Upper lobe of left lung (tissue), 6 donors: ENCODE measurements around the gene FOXD2. TPM values are rescaled to one million over a fixed set of nuclear protein-coding genes. Genes with fewer than 3 reads are reported as not detected.
A peak's percentile ranks its signal among the peaks of the same experiment; 100 is the strongest.

ENCODE experiments used
- ATAC-seq, 2 donors: fragments of 200-7000 bp; cut with Tn5 transposase; one replicate each; pipeline ENCODE4 v1.9.1; 2022; ENCODE audit warnings: mild to moderate bottlenecking in 2 of 2, moderate library complexity in 2 of 2; ENCODE audit not compliant: low FRiP score in 2 of 2
- DNase-seq, 2 donors: peaks; one replicate each; pipeline ENCODE4 v3.0.0-alpha.2; 2019 to 2020
- H3K27ac ChIP-seq, 4 donors: fragments of 200-600 bp; sonication (generic); one replicate each; pipeline ENCODE4 v1.5.1; 2016 to 2019
- H3K27me3 ChIP-seq, 4 donors: fragments of 200-600 bp; sonication (generic); one replicate each; pipeline ENCODE4 v1.5.1; 2017 to 2019
- H3K36me3 ChIP-seq, 4 donors: fragments of 200-600 bp; sonication (generic); one replicate each; pipeline ENCODE4 v1.5.1; 2016 to 2019
- H3K4me1 ChIP-seq, 4 donors: fragments of 200-600 bp; sonication (generic); one replicate each; pipeline ENCODE4 v1.5.1; 2018 to 2019
- H3K4me3 ChIP-seq, 4 donors: fragments of 200-600 bp; sonication (generic); one replicate each; pipeline ENCODE4 v1.5.1; 2017 to 2019; ENCODE audit warnings: mild to moderate bottlenecking in 2 of 4, moderate library complexity in 1 of 4
- H3K9me3 ChIP-seq, 4 donors: fragments of 200-600 bp; sonication (generic); one replicate each; pipeline ENCODE4 v1.5.1; 2018 to 2019
- EP300 ChIP-seq, 4 donors: sonication (generic); formaldehyde crosslinking; IDR thresholded peaks; one replicate each; pipeline ENCODE4 v1.5.1; 2017; ENCODE audit warnings: antibody characterized with exemption in 4 of 4, control low read depth in 2 of 4
- POLR2A ChIP-seq, 4 donors: fragments of 450-650 bp; IDR thresholded peaks; one replicate each; pipeline ENCODE4 v1.5.1; 2016 to 2017; ENCODE audit warnings: antibody characterized with exemption in 4 of 4, mild to moderate bottlenecking in 2 of 4
- POLR2AphosphoS5 ChIP-seq, 2 donors: sonication (generic); formaldehyde crosslinking; IDR thresholded peaks; one replicate each; pipeline ENCODE4 v1.5.1; 2017; ENCODE audit warnings: antibody characterized with exemption in 2 of 2
- WGBS, 2 donors: methylation state at CpG; one replicate each; pipeline ENCODE4 v1.1.5; 2017 to 2018; 5-methylcytosine and 5-hydroxymethylcytosine counted together
- total RNA-seq, 6 donors: library from RNA; depleted of rRNA in 4 of 6; stranded (reverse); fragments of >200 nt in 4 of 6; gene quantifications; one replicate each; pipeline versions ENCODE4 v1.1.0 to v1.2.1, GENCODE V29; 2016 to 2021
- TF ChIP-seq, protein P1 (sequence below), 6 experiments: fragments of 450-650 bp in 4 of 6; fragments of 200-600 bp in 2 of 6; sonication (generic) in 2 of 6; IDR thresholded peaks; one replicate each; pipeline ENCODE4 v1.5.1; 2016 to 2019; ENCODE audit warnings: antibody characterized with exemption in 6 of 6
- donor health status: DM: no; HTN: no; CAD: no; lungs with moderate emphysema.
- donor health status: DM: no; HTN: yes; CAD: no; lungs with severe emphysema.

The FOXD2 gene
- total RNA-seq, 6 donors from 2014 or later = under 0.01 to 0.69 (median 0.40) TPM

DNA sequence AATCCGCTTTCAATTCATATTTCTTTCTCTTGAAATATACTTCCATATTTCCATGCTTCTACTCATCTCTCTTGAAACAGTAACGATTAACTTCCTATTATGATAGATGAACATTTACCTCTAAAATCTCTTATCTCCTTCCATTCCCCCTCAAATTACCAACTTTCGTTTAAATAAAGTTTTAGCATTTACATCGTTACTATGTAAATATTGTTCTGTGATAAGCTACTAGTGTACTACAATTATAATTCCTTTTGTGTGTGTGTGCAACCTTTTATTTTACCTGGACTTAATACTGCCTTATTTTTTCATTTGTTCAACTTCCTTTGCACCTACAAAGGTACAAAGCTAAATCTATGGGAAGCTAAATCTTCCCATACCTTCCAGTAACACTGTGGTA lies 17.3 kb upstream of the FOXD2 start:
- Histone ChIP-seq H3K36me3 (no peaks in the 10 kb centered on the region), H3K4me1 (peaks cover 0 to 9% (median 0%) of the 10 kb centered on the region in 4 donors), H3K27ac (no peak overlapping the region), H3K4me3 (no peak overlapping the region), H3K27me3 (peaks cover 0 to 19% (median 11%) of the 10 kb centered on the region in 4 donors), H3K9me3 (no peaks in the 10 kb centered on the region)
- TF ChIP-seq POLR2A (IDR thresholded peaks at IDR 0.05) (no peak), EP300 (IDR thresholded peaks at IDR 0.05) (no peak), POLR2AphosphoS5 (IDR thresholded peaks at IDR 0.05) (no peak)
- TF ChIP-seq, protein P1, sequence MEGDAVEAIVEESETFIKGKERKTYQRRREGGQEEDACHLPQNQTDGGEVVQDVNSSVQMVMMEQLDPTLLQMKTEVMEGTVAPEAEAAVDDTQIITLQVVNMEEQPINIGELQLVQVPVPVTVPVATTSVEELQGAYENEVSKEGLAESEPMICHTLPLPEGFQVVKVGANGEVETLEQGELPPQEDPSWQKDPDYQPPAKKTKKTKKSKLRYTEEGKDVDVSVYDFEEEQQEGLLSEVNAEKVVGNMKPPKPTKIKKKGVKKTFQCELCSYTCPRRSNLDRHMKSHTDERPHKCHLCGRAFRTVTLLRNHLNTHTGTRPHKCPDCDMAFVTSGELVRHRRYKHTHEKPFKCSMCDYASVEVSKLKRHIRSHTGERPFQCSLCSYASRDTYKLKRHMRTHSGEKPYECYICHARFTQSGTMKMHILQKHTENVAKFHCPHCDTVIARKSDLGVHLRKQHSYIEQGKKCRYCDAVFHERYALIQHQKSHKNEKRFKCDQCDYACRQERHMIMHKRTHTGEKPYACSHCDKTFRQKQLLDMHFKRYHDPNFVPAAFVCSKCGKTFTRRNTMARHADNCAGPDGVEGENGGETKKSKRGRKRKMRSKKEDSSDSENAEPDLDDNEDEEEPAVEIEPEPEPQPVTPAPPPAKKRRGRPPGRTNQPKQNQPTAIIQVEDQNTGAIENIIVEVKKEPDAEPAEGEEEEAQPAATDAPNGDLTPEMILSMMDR (IDR thresholded peaks at IDR 0.05) = no peak
- ATAC-seq (no peak), DNase-seq (no peak)
- 76 to 85% methylated on average over 4 of the region's 4 CpGs for WGBS, 2 donors

DNA sequence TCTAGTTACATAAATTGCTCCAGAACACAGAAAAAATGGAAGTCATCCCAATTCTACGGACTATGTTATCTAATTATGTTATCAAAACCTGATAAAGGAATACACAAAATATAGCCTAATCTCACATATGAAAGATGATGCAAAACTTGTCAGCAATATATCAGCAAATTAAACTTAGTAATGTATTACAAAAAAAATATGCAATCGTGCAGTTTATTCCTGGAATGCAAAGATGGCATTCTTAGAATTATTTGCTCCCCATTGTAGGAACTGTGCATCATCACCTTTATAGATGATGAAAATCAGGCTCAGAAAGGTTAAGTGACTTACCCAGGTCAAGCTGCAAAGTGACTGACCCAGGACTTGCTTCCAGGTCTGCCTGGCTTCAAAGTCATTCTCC lies 14.0 kb upstream of the FOXD2 start:
- no peaks in the 10 kb centered on the region for H3K9me3 ChIP-seq
- no peaks in the 10 kb centered on the region for H3K36me3 ChIP-seq
- no peak overlapping the region for H3K4me3 ChIP-seq
- no peak for ATAC-seq
- no peak for TF ChIP-seq EP300 (IDR thresholded peaks at IDR 0.05)
- TF ChIP-seq, protein P1 (IDR thresholded peaks at IDR 0.05) = no peak
- TF ChIP-seq POLR2A (IDR thresholded peaks at IDR 0.05) = no peak
- TF ChIP-seq POLR2AphosphoS5 (IDR thresholded peaks at IDR 0.05) = no peak
- no peaks in the 10 kb centered on the region for H3K27me3 ChIP-seq
- DNase-seq = no peak
- no peak overlapping the region for H3K27ac ChIP-seq
- 44 to 45% methylated on average over 2 of the region's 2 CpGs for WGBS, 2 donors
- no peaks in the 10 kb centered on the region for H3K4me1 ChIP-seq

DNA sequence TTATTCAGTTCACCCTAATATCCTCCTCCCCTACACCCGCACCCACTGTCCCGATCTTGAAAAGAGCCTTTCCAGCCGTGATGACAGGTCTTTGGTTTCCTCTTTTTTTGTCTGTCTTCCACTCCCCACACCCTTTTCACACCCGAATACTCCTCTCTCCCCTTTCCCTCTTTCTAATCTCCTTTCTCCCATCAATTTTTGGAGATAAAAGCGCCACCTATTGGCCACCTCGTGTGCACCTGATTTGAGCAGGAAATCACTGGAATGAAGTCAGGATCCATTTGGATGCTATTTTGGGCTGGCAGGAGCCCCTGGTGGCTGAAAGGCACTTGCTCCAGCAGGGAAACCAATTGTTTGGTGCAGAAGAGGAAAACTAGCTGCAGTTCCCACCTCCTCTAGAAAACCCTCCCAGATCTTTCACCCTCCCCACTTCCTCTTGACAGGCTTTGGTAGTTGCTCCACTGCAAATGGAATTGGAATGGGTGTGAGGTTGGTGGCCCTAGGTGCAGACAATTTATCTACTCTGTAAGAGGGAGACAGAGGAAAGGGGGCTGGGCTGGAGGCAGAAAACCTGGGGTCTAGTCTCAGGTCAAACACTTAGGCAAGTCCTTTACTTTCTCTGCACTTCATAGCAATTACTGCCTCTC lies 13.4 kb upstream of the FOXD2 start:
- DNase-seq (no peak), ATAC-seq (peak in 1 of 2 donors; percentile 45)
- no peak for TF ChIP-seq POLR2AphosphoS5 (IDR thresholded peaks at IDR 0.05)
- TF ChIP-seq, protein P1 (IDR thresholded peaks at IDR 0.05) = peak in 5 of 6 experiments; percentile 39 to 64 (median 52)
- Histone ChIP-seq H3K9me3 (no peaks in the 10 kb centered on the region), H3K4me1 (no peaks in the 10 kb centered on the region), H3K27ac (no peak overlapping the region), H3K4me3 (no peak overlapping the region), H3K36me3 (no peaks in the 10 kb centered on the region), H3K27me3 (no peaks in the 10 kb centered on the region)
- WGBS, 2 donors = 5 to 6% methylated on average over 6 of the region's 6 CpGs

DNA sequence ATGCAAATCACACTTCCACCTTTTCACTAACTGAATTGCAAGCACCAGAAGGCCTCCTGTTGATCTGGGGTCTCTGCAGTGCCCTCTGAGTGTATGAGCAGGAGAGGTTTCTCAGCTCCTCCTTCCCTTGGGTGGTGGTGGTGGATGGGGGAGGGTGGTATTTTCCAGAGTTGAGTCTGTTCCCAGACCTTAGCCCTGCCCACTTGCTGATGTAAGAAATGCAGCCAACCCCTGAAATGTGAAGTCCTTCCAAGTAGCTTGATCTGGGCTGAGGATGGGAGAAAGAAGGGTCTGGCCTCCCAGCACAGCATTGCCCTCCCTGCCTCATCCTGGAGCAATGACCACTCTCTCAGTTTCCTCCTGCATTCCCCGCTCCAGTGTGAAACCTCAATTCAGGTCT lies 6.3 kb upstream of the FOXD2 start:
- no peak for DNase-seq
- Histone ChIP-seq H3K4me3 (no peak overlapping the region), H3K36me3 (no peaks in the 10 kb centered on the region), H3K27me3 (peaks cover 0 to 23% (median 13%) of the 10 kb centered on the region in 4 donors), H3K4me1 (peaks cover 26 to 43% (median 36%) of the 10 kb centered on the region in 4 donors), H3K27ac (no peak overlapping the region), H3K9me3 (no peaks in the 10 kb centered on the region)
- no peak for ATAC-seq
- 82 to 90% methylated on average over 1 of the region's 1 CpG for WGBS, 2 donors
- TF ChIP-seq EP300 (IDR thresholded peaks at IDR 0.05) = no peak
- no peak for TF ChIP-seq POLR2AphosphoS5 (IDR thresholded peaks at IDR 0.05)
- TF ChIP-seq, protein P1 (IDR thresholded peaks at IDR 0.05) = no peak
- no peak for TF ChIP-seq POLR2A (IDR thresholded peaks at IDR 0.05)
